Cardiac muscle cell (in vitro differentiated cells and primary cell): ENCODE results near the gene THAP3. TPM values are rescaled to one million over a fixed set of nuclear protein-coding genes. Genes with fewer than 3 reads are reported as not detected.

Experiments used
- DNase-seq, 2 donors: peaks; one replicate each; pipeline versions ENCODE4 v3.0.0 to v3.0.0-alpha.2; 2010 to 2017; ENCODE audit warnings: low read depth in 1 of 2, low spot score in 1 of 2
- H3K27ac ChIP-seq: fragments of 200-600 bp; sonication (generic); 2 replicates; pipeline ENCODE4 v1.5.1; 2016
- H3K27me3 ChIP-seq: fragments of 200-600 bp; sonication (generic); 2 replicates; pipeline ENCODE4 v1.6.0; 2016; ENCODE audit warnings: control low read depth
- H3K36me3 ChIP-seq: fragments of 200-600 bp; sonication (generic); 2 replicates; pipeline ENCODE4 v1.5.1; 2016; ENCODE audit warnings: control low read depth
- H3K4me1 ChIP-seq: fragments of 200-600 bp; sonication (generic); 2 replicates; pipeline ENCODE4 v1.8.1; 2017; ENCODE audit warnings: low read depth, mild to moderate bottlenecking, mixed run types
- H3K4me3 ChIP-seq: fragments of 200-600 bp; sonication (generic); 2 replicates; pipeline ENCODE4 v1.5.1; 2016; ENCODE audit warnings: mild to moderate bottlenecking
- H3K9me3 ChIP-seq: fragments of 200-600 bp; sonication (generic); 2 replicates; pipeline ENCODE4 v1.5.1; 2017; ENCODE audit warnings: low read depth, mild to moderate bottlenecking, control low read depth
- polyA plus RNA-seq: library from polyadenylated mRNA; unstranded; fragments of >200 nt; fragmentation: Nextera tagmentation; extraction: Ambion mirVana; gene quantifications from 2 replicates; pipeline ENCODE4 v1.2.1, GENCODE V29; 2016
- total RNA-seq: library from RNA; depleted of rRNA; stranded (reverse); fragments of >200 nt; gene quantifications from 2 replicates; pipeline ENCODE4 v1.2.3, GENCODE V29; 2016
- TF ChIP-seq, protein P1 (sequence below): IDR thresholded peaks from 2 replicates; pipeline ENCODE4 v1.5.1; 2012; ENCODE audit warnings: low read depth, mild to moderate bottlenecking, low read length

Gene THAP3
- total and polyA plus RNA-seq, 2 experiments from 2014 or later, result 35.1 to 55.5 TPM

DNA sequence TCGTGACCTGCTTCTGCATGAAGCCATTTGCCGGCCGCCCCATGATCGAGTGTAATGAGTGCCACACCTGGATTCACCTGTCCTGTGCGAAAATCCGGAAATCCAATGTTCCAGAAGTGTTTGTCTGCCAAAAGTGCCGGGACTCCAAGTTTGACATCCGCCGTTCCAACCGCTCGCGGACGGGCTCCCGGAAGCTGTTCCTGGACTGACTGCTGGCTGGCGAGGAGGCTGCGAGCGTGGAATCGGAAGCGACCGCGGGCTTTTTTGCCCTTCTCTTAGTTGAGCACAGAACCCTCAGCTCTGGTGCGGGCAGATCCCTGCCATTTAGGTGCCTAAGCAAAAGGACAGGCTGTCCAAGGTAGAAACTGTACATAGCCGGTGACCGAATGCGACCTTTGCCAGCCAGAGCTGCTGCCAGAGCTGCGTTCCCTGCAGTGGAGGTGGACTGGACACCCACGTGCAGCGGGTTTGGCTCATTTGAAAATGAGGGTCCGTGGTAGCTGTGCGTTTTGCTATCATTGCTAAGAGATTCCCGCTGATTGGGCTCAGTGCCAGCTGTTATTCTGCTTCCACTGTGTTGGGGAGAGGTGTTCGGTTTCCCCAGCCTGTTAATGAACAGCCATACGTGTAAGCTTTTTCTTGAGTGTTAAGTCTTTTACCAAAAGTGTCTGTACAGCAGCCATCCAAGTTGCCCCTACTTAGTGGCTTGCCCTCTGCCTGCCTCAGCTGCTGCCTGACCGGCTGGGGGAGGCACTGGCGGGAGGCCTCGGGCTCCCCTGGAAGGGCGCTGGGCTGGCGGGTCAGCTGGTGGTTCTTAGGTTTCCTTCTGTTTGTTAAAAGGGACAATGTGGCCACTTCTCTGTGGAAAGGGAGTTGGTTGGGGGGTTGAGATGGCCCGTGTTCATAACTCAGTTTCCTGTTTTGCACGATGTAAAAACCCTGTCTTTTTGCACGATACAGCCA lies 3.0 kb upstream of the THAP3 start:
- DNase-seq, result no peak
- H3K4me3 ChIP-seq, result no peak overlapping the region
- H3K27me3 ChIP-seq, result no peaks in the 10 kb centered on the region
- no peaks in the 10 kb centered on the region for H3K9me3 ChIP-seq
- peaks cover 30% of the 10 kb centered on the region for H3K36me3 ChIP-seq
- H3K4me1 ChIP-seq, result no peaks in the 10 kb centered on the region
- peak overlapping the region; percentile 92 for H3K27ac ChIP-seq
- TF ChIP-seq, protein P1, sequence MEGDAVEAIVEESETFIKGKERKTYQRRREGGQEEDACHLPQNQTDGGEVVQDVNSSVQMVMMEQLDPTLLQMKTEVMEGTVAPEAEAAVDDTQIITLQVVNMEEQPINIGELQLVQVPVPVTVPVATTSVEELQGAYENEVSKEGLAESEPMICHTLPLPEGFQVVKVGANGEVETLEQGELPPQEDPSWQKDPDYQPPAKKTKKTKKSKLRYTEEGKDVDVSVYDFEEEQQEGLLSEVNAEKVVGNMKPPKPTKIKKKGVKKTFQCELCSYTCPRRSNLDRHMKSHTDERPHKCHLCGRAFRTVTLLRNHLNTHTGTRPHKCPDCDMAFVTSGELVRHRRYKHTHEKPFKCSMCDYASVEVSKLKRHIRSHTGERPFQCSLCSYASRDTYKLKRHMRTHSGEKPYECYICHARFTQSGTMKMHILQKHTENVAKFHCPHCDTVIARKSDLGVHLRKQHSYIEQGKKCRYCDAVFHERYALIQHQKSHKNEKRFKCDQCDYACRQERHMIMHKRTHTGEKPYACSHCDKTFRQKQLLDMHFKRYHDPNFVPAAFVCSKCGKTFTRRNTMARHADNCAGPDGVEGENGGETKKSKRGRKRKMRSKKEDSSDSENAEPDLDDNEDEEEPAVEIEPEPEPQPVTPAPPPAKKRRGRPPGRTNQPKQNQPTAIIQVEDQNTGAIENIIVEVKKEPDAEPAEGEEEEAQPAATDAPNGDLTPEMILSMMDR, result no peak

DNA sequence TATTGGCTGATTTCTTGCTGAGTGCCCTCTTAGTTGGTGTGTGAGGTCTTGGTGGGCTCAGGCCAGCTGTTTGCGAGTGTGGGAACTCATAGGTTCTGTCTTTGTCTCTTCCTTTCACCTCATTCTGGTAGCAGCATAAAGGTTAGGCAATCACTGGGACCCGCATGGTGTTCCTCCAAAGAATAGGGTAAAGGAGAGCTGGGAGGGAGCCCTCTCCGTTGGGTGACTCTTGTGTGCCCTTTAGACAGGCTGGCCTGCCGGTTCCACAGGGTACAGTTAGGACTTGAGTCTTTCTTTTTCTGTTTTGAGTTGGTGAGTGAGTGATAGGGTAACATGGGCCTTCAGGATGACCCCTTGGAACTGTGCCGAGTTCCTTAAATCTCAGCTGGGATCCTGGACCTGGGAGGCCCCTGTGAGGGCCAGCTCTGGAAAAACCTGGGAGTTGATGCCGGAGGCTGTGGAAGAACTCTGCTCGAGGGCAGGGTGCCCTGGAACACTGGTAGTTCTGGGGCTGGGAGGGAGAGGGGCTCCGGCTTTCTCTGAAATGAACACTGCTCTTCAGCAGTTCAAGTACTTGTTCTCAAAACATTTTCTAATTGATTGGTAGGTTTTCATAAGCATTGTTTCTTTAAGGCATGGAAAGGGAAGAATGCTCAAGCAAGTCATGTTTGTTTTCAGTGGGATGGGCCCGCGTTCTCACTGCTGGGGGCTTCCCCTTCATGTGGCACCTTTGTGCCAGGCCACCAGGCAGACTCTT lies 2.1 kb upstream of the THAP3 start:
- TF ChIP-seq, protein P1, result no peak
- Histone ChIP-seq H3K4me3 (no peak overlapping the region), H3K27ac (peak overlapping the region; percentile 92), H3K4me1 (no peaks in the 10 kb centered on the region), H3K9me3 (no peaks in the 10 kb centered on the region), H3K36me3 (peaks cover 30% of the 10 kb centered on the region), H3K27me3 (no peaks in the 10 kb centered on the region)
- no peak for DNase-seq

DNA sequence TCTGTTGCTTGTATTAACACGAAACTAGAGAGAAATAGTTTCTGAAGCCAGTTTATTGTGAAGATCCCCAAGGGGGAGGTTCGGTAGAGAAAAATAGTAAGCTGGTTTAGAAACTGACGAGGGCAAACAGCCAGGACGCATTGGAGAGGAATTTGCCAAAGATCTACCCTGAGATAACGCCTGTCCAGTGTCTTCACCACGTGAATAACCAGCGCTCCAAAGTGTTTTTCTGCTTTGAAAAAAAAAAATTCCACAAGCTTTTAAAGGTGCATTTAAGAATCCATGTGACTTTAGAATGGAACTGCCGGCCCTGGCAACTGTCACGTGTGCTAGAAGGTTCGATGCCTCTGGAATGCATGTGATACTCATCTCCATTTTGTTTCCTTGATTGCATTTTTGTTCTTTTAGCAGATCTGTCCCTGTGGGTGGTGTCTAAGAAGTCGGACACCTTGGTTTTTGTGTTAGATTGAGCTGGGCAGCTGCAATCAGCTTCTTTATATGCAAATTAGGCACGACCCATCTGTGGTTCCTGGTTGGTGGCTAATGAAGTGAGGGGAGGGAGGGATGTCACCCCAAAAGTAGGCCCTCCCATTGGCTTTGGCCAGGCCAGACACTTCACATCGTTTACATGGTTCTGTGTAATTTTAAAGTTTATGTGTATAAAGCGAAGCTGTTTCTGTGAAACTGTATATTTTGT lies 1.3 kb upstream of the THAP3 start:
- Histone ChIP-seq H3K27me3 (no peaks in the 10 kb centered on the region), H3K4me1 (no peaks in the 10 kb centered on the region), H3K27ac (peak overlapping the region; percentile 92), H3K9me3 (no peaks in the 10 kb centered on the region), H3K4me3 (no peak overlapping the region), H3K36me3 (peaks cover 21% of the 10 kb centered on the region)
- no peak for DNase-seq
- TF ChIP-seq, protein P1, result no peak

DNA sequence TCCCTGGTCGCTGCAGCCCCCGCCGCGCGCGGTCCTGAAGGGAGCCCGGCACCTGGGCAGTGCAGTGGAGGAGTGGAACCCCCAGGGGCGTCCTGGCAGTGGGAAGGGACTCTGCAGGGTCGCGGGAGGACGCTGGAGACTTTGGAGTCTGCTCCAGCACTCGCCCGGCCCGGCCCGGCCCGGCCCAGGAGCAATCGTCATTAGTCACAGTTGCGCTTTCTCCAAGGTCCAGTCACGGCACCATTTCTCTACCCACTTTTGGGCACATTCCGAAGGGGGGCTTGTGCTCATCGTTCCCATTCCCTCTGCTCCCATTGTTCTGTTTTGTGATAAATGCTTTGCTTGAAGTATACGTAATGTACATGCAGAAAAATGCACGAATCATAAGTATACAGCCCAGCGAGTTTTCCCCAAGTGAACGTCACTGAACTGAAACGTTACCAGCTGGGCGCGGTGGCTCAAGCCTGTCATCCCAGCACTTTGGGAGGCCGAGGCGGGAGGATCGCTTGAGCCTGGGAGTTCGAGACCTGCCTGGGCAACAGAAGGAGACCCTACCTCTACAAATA lies 999 bp downstream of the THAP3 start:
- Histone ChIP-seq H3K36me3 (peaks cover 13% of the 10 kb centered on the region), H3K27me3 (no peaks in the 10 kb centered on the region), H3K4me1 (no peaks in the 10 kb centered on the region), H3K9me3 (no peaks in the 10 kb centered on the region), H3K4me3 (peak overlapping the region; percentile 89), H3K27ac (peak overlapping the region; percentile 92)
- peak; percentile 54 to 56 for DNase-seq
- TF ChIP-seq, protein P1, result no peak

DNA sequence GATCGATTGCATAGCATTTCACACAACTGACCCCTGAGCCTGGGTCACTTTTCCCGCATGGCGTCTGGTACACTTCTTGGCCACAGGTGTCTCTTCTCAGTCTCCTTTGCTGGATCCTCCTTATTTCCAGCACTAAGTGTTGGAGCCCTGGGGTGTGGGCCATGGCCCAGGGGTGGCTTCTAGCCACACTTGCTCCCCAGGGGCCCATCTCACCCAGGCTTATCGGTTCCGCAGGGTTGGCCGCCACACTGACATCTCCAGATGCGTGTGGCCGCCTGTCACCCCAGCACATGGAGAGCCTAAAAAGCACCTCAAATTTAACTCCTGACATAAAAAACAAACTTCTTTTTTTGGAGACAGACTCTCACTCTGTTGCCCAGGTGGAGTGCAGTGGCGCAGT lies 2.4 kb downstream of the THAP3 start:
- no peaks in the 10 kb centered on the region for H3K27me3 ChIP-seq
- no peak for DNase-seq
- H3K27ac ChIP-seq, result no peak overlapping the region
- H3K4me1 ChIP-seq, result no peaks in the 10 kb centered on the region
- no peak overlapping the region for H3K4me3 ChIP-seq
- H3K9me3 ChIP-seq, result no peaks in the 10 kb centered on the region
- peaks cover 7% of the 10 kb centered on the region for H3K36me3 ChIP-seq
- TF ChIP-seq, protein P1, result no peak
